Chondrocyte (in vitro differentiated cells): ENCODE results near the gene CNOT6L. TPM values are rescaled to one million over a fixed set of nuclear protein-coding genes. Genes with fewer than 3 reads are reported as not detected.

Source experiments
- DNase-seq: peaks from one replicate; pipeline ENCODE4 v3.0.0; 2021; ENCODE audit warnings: mixed read lengths, low spot score
- H3K27ac Mint-ChIP-seq: one replicate; pipeline ENCODE4 v1.8.0; 2021; ENCODE audit warnings: mild to moderate bottlenecking, moderate library complexity, mixed read lengths; ENCODE audit not compliant: unreplicated experiment
- H3K27me3 Mint-ChIP-seq: 2 replicates; pipeline ENCODE4 v1.8.0; 2021; ENCODE audit warnings: low read depth, mixed read lengths
- H3K36me3 Mint-ChIP-seq: 2 replicates; pipeline ENCODE4 v1.8.0; 2021; ENCODE audit warnings: low read depth, mixed read lengths
- H3K4me1 Mint-ChIP-seq: 2 replicates; pipeline ENCODE4 v1.8.0; 2021; ENCODE audit warnings: low read depth, mild to moderate bottlenecking, mixed read lengths
- H3K4me3 Mint-ChIP-seq: one replicate; pipeline ENCODE4 v1.8.0; 2021; ENCODE audit warnings: mild to moderate bottlenecking, moderate library complexity, mixed read lengths; ENCODE audit not compliant: unreplicated experiment
- H3K9me3 Mint-ChIP-seq: 2 replicates; pipeline ENCODE4 v1.8.0; 2021; ENCODE audit warnings: low read depth, mixed read lengths
- CTCF ChIP-seq: fragments of 200-600 bp; sonication (generic); IDR thresholded peaks from 2 replicates; pipeline ENCODE4 v1.5.0; 2021; ENCODE audit warnings: antibody characterized with exemption, mild to moderate bottlenecking, moderate library complexity
- total RNA-seq: library from RNA; stranded (reverse); gene quantifications from 3 replicates; pipeline ENCODE4 v1.2.1, GENCODE V29; 2021

CNOT6L gene
- total RNA-seq, 1 donor from 2014 or later: 25.5 TPM

- Mint-ChIP-seq H3K9me3 (no peaks in the 10 kb centered on the region), H3K27me3 (no peaks in the 10 kb centered on the region), H3K36me3 (peaks cover 8% of the 10 kb centered on the region), H3K4me3 (no peak overlapping the region), H3K4me1 (no peaks in the 10 kb centered on the region), H3K27ac (no peak overlapping the region)
- TF ChIP-seq CTCF: no peak
- DNase-seq: no peak
Observed at GRCh38 chr4:77710684-77711083, 108.5 kb downstream of the CNOT6L start.

- no peaks in the 10 kb centered on the region for H3K9me3 Mint-ChIP-seq
- H3K4me3 Mint-ChIP-seq: no peak overlapping the region
- peaks cover 8% of the 10 kb centered on the region for H3K36me3 Mint-ChIP-seq
- TF ChIP-seq CTCF: no peak
- no peaks in the 10 kb centered on the region for H3K4me1 Mint-ChIP-seq
- no peak for DNase-seq
- H3K27me3 Mint-ChIP-seq: no peaks in the 10 kb centered on the region
- H3K27ac Mint-ChIP-seq: no peak overlapping the region
Observed at GRCh38 chr4:77710059-77710458, 109.1 kb downstream of the CNOT6L start.

- no peak overlapping the region for H3K27ac Mint-ChIP-seq
- no peaks in the 10 kb centered on the region for H3K4me1 Mint-ChIP-seq
- H3K9me3 Mint-ChIP-seq: no peaks in the 10 kb centered on the region
Observed at GRCh38 chr4:77706717-77707116, 112.5 kb downstream of the CNOT6L start.

GRCh38 chr4:77703666-77704065 lies 115.5 kb downstream of the CNOT6L start:
- H3K27ac Mint-ChIP-seq: no peak overlapping the region
- no peaks in the 10 kb centered on the region for H3K9me3 Mint-ChIP-seq
- H3K27me3 Mint-ChIP-seq: no peaks in the 10 kb centered on the region
- H3K4me3 Mint-ChIP-seq: no peak overlapping the region
- no peak for DNase-seq
- no peaks in the 10 kb centered on the region for H3K36me3 Mint-ChIP-seq
- peaks cover 12% of the 10 kb centered on the region for H3K4me1 Mint-ChIP-seq
- no peak for TF ChIP-seq CTCF

More at GRCh38 chr4:77706717-77707116, 112.5 kb downstream of the CNOT6L start:
- H3K4me3 Mint-ChIP-seq: no peak overlapping the region
- DNase-seq: no peak
- peaks cover 1% of the 10 kb centered on the region for H3K36me3 Mint-ChIP-seq
- TF ChIP-seq CTCF: no peak
- H3K27me3 Mint-ChIP-seq: no peaks in the 10 kb centered on the region

- no peaks in the 10 kb centered on the region for H3K9me3 Mint-ChIP-seq
- H3K27me3 Mint-ChIP-seq: no peaks in the 10 kb centered on the region
- H3K36me3 Mint-ChIP-seq: no peaks in the 10 kb centered on the region
- H3K4me1 Mint-ChIP-seq: peaks cover 20% of the 10 kb centered on the region
- DNase-seq: no peak
- H3K27ac Mint-ChIP-seq: no peak overlapping the region
- H3K4me3 Mint-ChIP-seq: no peak overlapping the region
- TF ChIP-seq CTCF: no peak
Observed at GRCh38 chr4:77701121-77701520, 118.0 kb downstream of the CNOT6L start.
